ENCODE results near the gene ERCC3.

Gene ERCC3

GRCh38 chr2:127321303-127321702 lies 27.4 kb upstream of the ERCC3 start:
- TF ChIP-seq CTCF (IDR thresholded peaks at IDR 0.05; ENCODE audit: extremely low read depth, missing control alignments), result no peak
- DNase-seq (ENCODE audit: low spot score), result no peak

GRCh38 chr2:127320586-127321275 lies 26.8 kb upstream of the ERCC3 start:
- no peak for TF ChIP-seq CTCF (IDR thresholded peaks at IDR 0.05; ENCODE audit: extremely low read depth, missing control alignments)
- no peak for DNase-seq (ENCODE audit: low spot score)

GRCh38 chr2:127320067-127320466 lies 26.1 kb upstream of the ERCC3 start:
- no peak for DNase-seq (ENCODE audit: low spot score)
- TF ChIP-seq CTCF (IDR thresholded peaks at IDR 0.05; ENCODE audit: extremely low read depth, missing control alignments), result no peak

GRCh38 chr2:127314193-127314988 lies 20.4 kb upstream of the ERCC3 start:
- no peak for DNase-seq (ENCODE audit: low spot score)

GRCh38 chr2:127313406-127313805 lies 19.5 kb upstream of the ERCC3 start:
- no peak for TF ChIP-seq CTCF (IDR thresholded peaks at IDR 0.05; ENCODE audit: extremely low read depth, missing control alignments)

More at GRCh38 chr2:127314193-127314988, 20.4 kb upstream of the ERCC3 start:
- no peak for TF ChIP-seq CTCF (IDR thresholded peaks at IDR 0.05; ENCODE audit: extremely low read depth, missing control alignments)

GRCh38 chr2:127310980-127311379 lies 17.0 kb upstream of the ERCC3 start:
- TF ChIP-seq CTCF (IDR thresholded peaks at IDR 0.05; ENCODE audit: extremely low read depth, missing control alignments), result no peak
- DNase-seq (ENCODE audit: low spot score), result no peak

More at GRCh38 chr2:127313406-127313805, 19.5 kb upstream of the ERCC3 start:
- DNase-seq (ENCODE audit: low spot score), result peak; percentile 42

- no peak for DNase-seq (ENCODE audit: low spot score)
- no peak for TF ChIP-seq CTCF (IDR thresholded peaks at IDR 0.05; ENCODE audit: extremely low read depth, missing control alignments)
Observed at GRCh38 chr2:127309468-127309867, 15.5 kb upstream of the ERCC3 start.
